Stimulated activated CD8-positive, alpha-beta memory T cell treated with anti-CD3 and anti-CD28 coated beads, Interleukin-2, amount 100 ng/mL, for 48 hours (primary cell): ENCODE results near the gene ODR4.
"Not testable (repeated sequence)": the region's sequence is repeated elsewhere in the genome, so short reads cannot be mapped to it uniquely, and the experiment has no call there.

Experiments used
- DNase-seq, 2 donors: peaks; one replicate each; pipeline ENCODE4 v3.0.0-alpha.2; 2020; ENCODE audit warnings: low read depth in 2 of 2

ODR4 gene

GRCh38 chr1:186421446-186421845 is 45.8 kb downstream of the ODR4 start:
- no peak for DNase-seq

- DNase-seq, result no peak
Observed at GRCh38 chr1:186424539-186424938, 48.9 kb downstream of the ODR4 start.

- no peak for DNase-seq
Observed at GRCh38 chr1:186426118-186426517, 50.5 kb downstream of the ODR4 start.

- no peak for DNase-seq
Observed at GRCh38 chr1:186429017-186429416, 53.4 kb downstream of the ODR4 start.

- DNase-seq, result no peak
Observed at GRCh38 chr1:186435336-186435735, 59.7 kb downstream of the ODR4 start.

- DNase-seq, result no peak
Observed at GRCh38 chr1:186438567-186438966, 62.9 kb downstream of the ODR4 start.

GRCh38 chr1:186440584-186440983 is 64.9 kb downstream of the ODR4 start:
- DNase-seq, result no peak

- no peak for DNase-seq
Observed at GRCh38 chr1:186442651-186443375, 67.2 kb downstream of the ODR4 start.

- no peak for DNase-seq
Observed at GRCh38 chr1:186443638-186444037, 68.0 kb downstream of the ODR4 start.

GRCh38 chr1:186446152-186446551 is 70.5 kb downstream of the ODR4 start:
- DNase-seq, result no peak

- DNase-seq, result no peak
Observed at GRCh38 chr1:186454981-186455380, 79.3 kb downstream of the ODR4 start.

- DNase-seq, result no peak
Observed at GRCh38 chr1:186456729-186457255, 81.2 kb downstream of the ODR4 start.

- not testable (repeated sequence) for DNase-seq
Observed at GRCh38 chr1:186459161-186459560, 83.5 kb downstream of the ODR4 start.

GRCh38 chr1:186461014-186461413 is 85.4 kb downstream of the ODR4 start, which contains the start of gene PDC:
Gene PDC (minus strand): TSS chr1:186461114. CDS start chr1:186449459, 11,655 bp downstream.
- no peak for DNase-seq

GRCh38 chr1:186463511-186463910 is 87.9 kb downstream of the ODR4 start:
- DNase-seq, result no peak

GRCh38 chr1:186463926-186464325 is 88.3 kb downstream of the ODR4 start:
- DNase-seq, result no peak

- DNase-seq, result not testable (repeated sequence)
Observed at GRCh38 chr1:186465491-186465890, 89.9 kb downstream of the ODR4 start.

GRCh38 chr1:186465946-186466345 is 90.3 kb downstream of the ODR4 start:
- no peak for DNase-seq
